Right lobe of liver (tissue), 6 donors: ENCODE results near the gene LRRC28. TPM values are rescaled to one million over a fixed set of nuclear protein-coding genes. Genes with fewer than 3 reads are reported as not detected.

Experiments
- ATAC-seq, 4 donors: fragments of 200-7000 bp; cut with Tn5 transposase; one replicate each; pipeline ENCODE4 v1.9.1; 2020; ENCODE audit warnings: mild to moderate bottlenecking in 4 of 4, moderate library complexity in 4 of 4
- DNase-seq, 3 donors: peaks; one replicate each; pipeline ENCODE4 v3.0.0-alpha.2; 2020
- H3K27ac ChIP-seq, 3 donors: fragments of 200-600 bp; one replicate each; pipeline ENCODE4 v1.8.0; 2022
- H3K27me3 ChIP-seq, 2 donors: fragments of 200-600 bp; one replicate each; pipeline ENCODE4 v1.8.0; 2022
- H3K36me3 ChIP-seq, 4 donors: fragments of 200-600 bp; sonication (generic) in 1 of 4; one replicate each; pipeline versions ENCODE4 v1.5.1 to v1.8.0; 2017 to 2022; ENCODE audit warnings: control low read depth in 1 of 4
- H3K4me1 ChIP-seq, 4 donors: fragments of 200-600 bp; sonication (generic) in 1 of 4; one replicate each; pipeline versions ENCODE4 v1.5.1 to v1.8.0; 2017 to 2022; ENCODE audit warnings: control low read depth in 1 of 4
- H3K4me3 ChIP-seq, 3 donors: fragments of 200-600 bp; one replicate each; pipeline ENCODE4 v1.8.0; 2022
- H3K9me3 ChIP-seq, 4 donors: fragments of 200-600 bp; sonication (generic) in 1 of 4; one replicate each; pipeline versions ENCODE4 v1.5.1 to v1.8.0; 2017 to 2022; ENCODE audit warnings: control low read depth in 1 of 4
- POLR2A ChIP-seq: fragments of 450-650 bp; IDR thresholded peaks from one replicate; pipeline ENCODE4 v1.6.1; 2017; ENCODE audit warnings: antibody characterized with exemption, mild to moderate bottlenecking
- WGBS: methylation state at CpG from one replicate; pipeline ENCODE4 v1.1.6; 2018; ENCODE audit warnings: low coverage, low lambda C conversion rate; ENCODE audit not compliant: insufficient coverage; ENCODE audit errors: missing lambda C conversion rate; 5-methylcytosine and 5-hydroxymethylcytosine counted together
- intact Hi-C, 2 donors: fragments of 100-400 bp; cut with DNase I; formaldehyde crosslinking; loops; one replicate each; pipeline versions ENCODE4 v1.11.2 to v1.14.1; 2022
- total RNA-seq, 6 experiments: library from RNA; depleted of rRNA in 2 of 6; stranded (reverse); fragments of >200 nt in 2 of 6; fragmentation: NEBNext Ultra II Directional in 3 of 6; extraction: Animal tissue kit (Norgen Biotek cat#: 25700) in 3 of 6; gene quantifications; one replicate each; pipeline versions ENCODE4 v1.1.0 to v1.2.4, GENCODE V29; 2016 to 2023
- TF ChIP-seq, protein P1 (sequence below), 4 donors: fragments of 200-600 bp in 3 of 4; fragments of 450-650 bp in 1 of 4; IDR thresholded peaks; one replicate each; pipeline versions ENCODE4 v1.5.1 to v1.8.0; 2016 to 2022; ENCODE audit warnings: antibody characterized with exemption in 4 of 4, mild to moderate bottlenecking in 2 of 4
- donor health status: DM: no; HTN: yes; CAD: no.
- donor health status: DM: no; HTN: no; CAD: no.
- donor health status: DM: no; HTN: no; CAD: no.
- donor health status: DM: no; HTN: yes; CAD: no.
- donor health status: DM: no; HTN: yes; CAD: no.

LRRC28 gene
- total RNA-seq, 6 experiments from 2014 or later, result 21.8 to 70.1 (median 31.9) TPM

DNA sequence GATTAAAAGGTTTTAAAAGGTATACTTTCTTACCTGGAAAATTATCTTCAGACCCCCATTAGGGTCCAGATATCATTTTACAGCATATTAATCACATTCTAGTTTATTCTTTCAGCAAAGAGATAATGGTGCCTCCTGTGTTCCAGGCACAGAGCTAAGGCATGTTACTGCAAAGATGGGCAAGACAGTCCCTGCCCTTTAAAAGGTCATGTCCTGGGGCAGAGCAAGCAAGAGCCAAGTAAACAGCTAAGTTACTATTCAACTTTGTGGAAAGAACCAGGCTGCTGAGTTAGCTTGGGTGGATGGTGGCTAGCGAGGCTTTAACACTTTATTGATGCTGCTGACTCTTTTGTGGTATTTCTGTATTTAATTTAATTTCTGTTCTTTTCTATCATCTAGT, 75.0 kb downstream of the LRRC28 start:
- Histone ChIP-seq H3K36me3 (no peaks in the 10 kb centered on the region), H3K9me3 (no peaks in the 10 kb centered on the region), H3K27ac (peak overlapping the region; percentile 30 to 66 (median 54)), H3K4me1 (peaks cover 0 to 65% (median 11%) of the 10 kb centered on the region in 4 donors), H3K27me3 (no peaks in the 10 kb centered on the region), H3K4me3 (no peak overlapping the region)
- DNase-seq, result peak in 2 of 3 donors; percentile 60 to 71
- ATAC-seq, result peak; percentile 89 to 97 (median 92)
- 27% methylated on average over 1 of the region's 1 CpG for WGBS
- intact Hi-C loops, result no loop called here
- no peak for TF ChIP-seq POLR2A
- TF ChIP-seq, protein P1, sequence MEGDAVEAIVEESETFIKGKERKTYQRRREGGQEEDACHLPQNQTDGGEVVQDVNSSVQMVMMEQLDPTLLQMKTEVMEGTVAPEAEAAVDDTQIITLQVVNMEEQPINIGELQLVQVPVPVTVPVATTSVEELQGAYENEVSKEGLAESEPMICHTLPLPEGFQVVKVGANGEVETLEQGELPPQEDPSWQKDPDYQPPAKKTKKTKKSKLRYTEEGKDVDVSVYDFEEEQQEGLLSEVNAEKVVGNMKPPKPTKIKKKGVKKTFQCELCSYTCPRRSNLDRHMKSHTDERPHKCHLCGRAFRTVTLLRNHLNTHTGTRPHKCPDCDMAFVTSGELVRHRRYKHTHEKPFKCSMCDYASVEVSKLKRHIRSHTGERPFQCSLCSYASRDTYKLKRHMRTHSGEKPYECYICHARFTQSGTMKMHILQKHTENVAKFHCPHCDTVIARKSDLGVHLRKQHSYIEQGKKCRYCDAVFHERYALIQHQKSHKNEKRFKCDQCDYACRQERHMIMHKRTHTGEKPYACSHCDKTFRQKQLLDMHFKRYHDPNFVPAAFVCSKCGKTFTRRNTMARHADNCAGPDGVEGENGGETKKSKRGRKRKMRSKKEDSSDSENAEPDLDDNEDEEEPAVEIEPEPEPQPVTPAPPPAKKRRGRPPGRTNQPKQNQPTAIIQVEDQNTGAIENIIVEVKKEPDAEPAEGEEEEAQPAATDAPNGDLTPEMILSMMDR (IDR thresholded peaks at IDR 0.05), result no peak

DNA sequence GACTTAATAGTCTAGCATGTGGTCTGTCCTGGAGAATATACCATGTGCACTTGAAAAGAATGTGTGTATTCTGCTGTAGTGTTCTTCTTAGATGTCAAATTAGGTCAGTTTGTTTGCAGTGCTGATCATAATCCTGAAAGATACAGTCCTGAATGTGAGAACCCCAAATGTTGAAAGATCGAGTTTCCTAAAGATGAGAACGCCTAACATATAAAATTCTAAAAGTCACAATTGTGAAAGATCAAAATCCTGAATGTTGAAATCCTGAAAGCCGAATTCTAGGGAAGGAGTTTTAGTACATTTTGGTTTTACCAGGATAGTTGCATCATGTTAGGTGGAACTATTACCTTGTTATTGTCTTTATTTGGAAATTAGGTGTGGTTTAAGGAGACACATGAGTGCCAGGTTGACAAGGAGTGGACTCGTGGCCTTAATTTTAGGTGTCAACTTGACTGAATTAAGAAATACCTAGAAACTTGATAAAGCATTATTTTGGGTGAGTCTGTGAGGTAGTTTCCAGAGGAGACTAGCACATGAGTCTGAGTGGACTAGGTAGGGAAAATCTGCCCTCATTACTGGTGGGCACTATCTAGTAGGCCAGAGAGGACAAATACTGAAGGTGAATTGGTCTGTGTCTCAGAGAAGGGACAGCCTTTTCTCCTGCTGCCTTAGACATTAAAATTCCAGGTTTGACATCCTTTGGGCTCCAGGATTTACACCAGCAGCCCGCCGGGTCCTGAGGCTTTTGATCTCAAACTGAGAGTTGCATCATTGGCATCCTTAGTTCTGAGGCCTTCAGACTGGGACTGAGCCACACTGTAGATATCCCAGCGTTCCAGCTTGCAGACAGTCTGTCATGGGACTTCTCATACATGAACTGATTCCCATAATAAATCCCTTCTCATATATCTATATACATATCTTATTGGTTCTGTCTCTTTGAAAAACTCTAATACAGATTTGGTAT, 77.1 kb downstream of the LRRC28 start:
- 29% methylated on average over 6 of the region's 7 CpGs for WGBS
- Histone ChIP-seq H3K27ac (peak overlapping the region in 2 of 3 donors; percentile 34 to 66), H3K4me1 (peaks cover 0 to 43% (median 11%) of the 10 kb centered on the region in 4 donors), H3K27me3 (no peaks in the 10 kb centered on the region), H3K9me3 (no peaks in the 10 kb centered on the region), H3K4me3 (no peak overlapping the region), H3K36me3 (no peaks in the 10 kb centered on the region)
- intact Hi-C loops, result no loop called here
- TF ChIP-seq POLR2A, result no peak
- TF ChIP-seq, protein P1 (IDR thresholded peaks at IDR 0.05), result no peak
- ATAC-seq (peak in 2 of 4 donors; percentile 40 to 42), DNase-seq (no peak)

DNA sequence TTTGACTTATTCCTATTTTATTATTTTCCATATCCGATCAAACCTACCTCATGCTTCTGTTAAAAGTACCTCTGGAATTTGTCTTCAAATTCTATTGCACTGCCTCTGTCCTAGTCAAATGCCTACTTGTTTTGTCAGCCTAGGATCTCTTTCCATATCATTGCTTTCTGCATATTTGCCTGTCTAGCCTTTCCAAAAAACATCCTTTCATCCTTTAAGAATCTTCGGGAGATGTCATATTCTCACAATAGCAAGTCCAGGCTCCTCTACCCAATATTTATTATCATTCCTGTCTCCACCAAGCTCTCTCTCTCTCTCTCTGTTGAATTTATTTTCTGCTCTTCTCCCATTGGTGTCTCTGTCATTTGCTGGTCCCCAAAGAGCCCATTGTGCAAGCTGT, 80.1 kb downstream of the LRRC28 start:
- no peak overlapping the region for H3K4me3 ChIP-seq
- H3K36me3 ChIP-seq, result no peaks in the 10 kb centered on the region
- 100% methylated on average over 2 of the region's 2 CpGs for WGBS
- H3K27me3 ChIP-seq, result no peaks in the 10 kb centered on the region
- DNase-seq, result no peak
- intact Hi-C loops, result no loop called here
- no peak for ATAC-seq
- no peak overlapping the region for H3K27ac ChIP-seq
- TF ChIP-seq, protein P1 (IDR thresholded peaks at IDR 0.05), result no peak
- TF ChIP-seq POLR2A, result no peak
- peaks cover 0 to 21% (median 10%) of the 10 kb centered on the region in 4 donors for H3K4me1 ChIP-seq
- no peaks in the 10 kb centered on the region for H3K9me3 ChIP-seq

DNA sequence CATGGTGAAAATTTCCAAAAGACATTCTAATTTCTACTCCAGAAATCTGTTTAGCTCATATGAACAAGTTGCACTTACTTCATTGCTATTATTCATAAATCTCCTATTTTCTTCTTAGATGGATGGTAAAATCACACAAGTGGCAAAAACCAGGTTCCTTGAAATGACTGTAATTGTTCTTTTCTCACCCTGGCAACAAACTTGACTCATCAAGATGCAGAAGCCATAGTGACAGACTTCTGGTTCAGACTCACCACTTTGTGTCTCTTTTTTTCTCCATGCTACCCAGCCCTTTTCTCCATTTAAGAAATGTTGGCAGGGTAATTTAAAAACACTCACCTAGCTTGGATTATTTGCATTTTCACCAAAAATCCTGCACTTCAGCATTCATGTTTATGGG, 82.1 kb downstream of the LRRC28 start:
- no peak for TF ChIP-seq POLR2A
- Histone ChIP-seq H3K36me3 (no peaks in the 10 kb centered on the region), H3K27me3 (no peaks in the 10 kb centered on the region), H3K4me3 (no peak overlapping the region), H3K9me3 (no peaks in the 10 kb centered on the region), H3K4me1 (peaks cover 0 to 3% (median under 1%) of the 10 kb centered on the region in 4 donors), H3K27ac (no peak overlapping the region)
- ATAC-seq, result no peak
- intact Hi-C loops, result no loop called here
- no peak for DNase-seq

DNA sequence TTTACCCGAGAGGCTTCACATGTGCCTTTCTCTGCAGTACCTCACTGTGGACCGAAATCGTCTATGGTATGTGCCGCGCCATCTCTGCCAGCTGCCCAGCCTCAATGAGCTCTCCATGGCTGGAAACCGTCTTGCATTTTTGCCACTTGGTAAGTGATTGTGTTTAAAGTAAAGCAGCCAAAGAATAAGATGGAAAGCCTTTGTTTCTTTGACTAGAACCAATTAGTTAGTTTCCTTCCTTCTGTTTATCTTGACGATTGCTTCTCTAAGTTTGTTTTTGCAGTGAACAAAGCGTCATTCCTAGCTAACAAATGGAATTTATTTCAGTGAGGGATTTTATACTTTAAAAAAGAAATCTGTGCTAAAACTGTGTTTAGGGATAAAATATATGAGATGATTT, 82.7 kb downstream of the LRRC28 start:
- ATAC-seq, result no peak
- Histone ChIP-seq H3K27me3 (no peaks in the 10 kb centered on the region), H3K9me3 (no peaks in the 10 kb centered on the region), H3K27ac (no peak overlapping the region), H3K36me3 (no peaks in the 10 kb centered on the region), H3K4me1 (no peaks in the 10 kb centered on the region), H3K4me3 (no peak overlapping the region)
- intact Hi-C loops, result no loop called here
- 87% methylated on average over 8 of the region's 8 CpGs for WGBS
- DNase-seq, result no peak
- TF ChIP-seq POLR2A, result no peak
- TF ChIP-seq, protein P1 (IDR thresholded peaks at IDR 0.05), result no peak
